ENCODE results near the gene IL17B. TPM values are rescaled to one million over a fixed set of nuclear protein-coding genes. Genes with fewer than 3 reads are reported as not detected.
A peak's percentile ranks its signal among the peaks of the same experiment; 100 is the strongest.

The IL17B gene
- total RNA-seq, 1 experiment from 2014 or later: 0.27 TPM

GRCh38 chr5:149382517-149383220 lies 3.6 kb upstream of the IL17B start:
- in situ Hi-C loops (cut with HindIII; ENCODE audit: low sequenced_read_pairs): no loop called here
- DNase-seq (ENCODE audit: low spot score): no peak

- in situ Hi-C loops (cut with HindIII; ENCODE audit: low sequenced_read_pairs): no loop called here
Observed at GRCh38 chr5:149381986-149382338, 2.9 kb upstream of the IL17B start.

GRCh38 chr5:149381261-149381985 lies 2.3 kb upstream of the IL17B start:
- no peak for DNase-seq (ENCODE audit: low spot score)
- in situ Hi-C loops (cut with HindIII; ENCODE audit: low sequenced_read_pairs): no loop called here

More at GRCh38 chr5:149381986-149382338, 2.9 kb upstream of the IL17B start:
- peak; percentile 42 for DNase-seq (ENCODE audit: low spot score)

GRCh38 chr5:149380466-149381121 lies 1.5 kb upstream of the IL17B start:
- in situ Hi-C loops (cut with HindIII; ENCODE audit: low sequenced_read_pairs): no loop called here
- DNase-seq (ENCODE audit: low spot score): no peak

- in situ Hi-C loops (cut with HindIII; ENCODE audit: low sequenced_read_pairs): no loop called here
Observed at GRCh38 chr5:149379818-149380374, 804 bp upstream of the IL17B start.

GRCh38 chr5:149378241-149378820 lies 761 bp downstream of the IL17B start:
- no peak for DNase-seq (ENCODE audit: low spot score)
- in situ Hi-C loops (cut with HindIII; ENCODE audit: low sequenced_read_pairs): no loop called here

More at GRCh38 chr5:149379818-149380374, 804 bp upstream of the IL17B start:
- DNase-seq (ENCODE audit: low spot score): no peak

GRCh38 chr5:149376711-149377447 lies 2.2 kb downstream of the IL17B start:
- no peak for DNase-seq (ENCODE audit: low spot score)
- in situ Hi-C loops (cut with HindIII; ENCODE audit: low sequenced_read_pairs): no loop called here

GRCh38 chr5:149376104-149376503 lies 3.0 kb downstream of the IL17B start:
- DNase-seq (ENCODE audit: low spot score): no peak

GRCh38 chr5:149375434-149375833 lies 3.7 kb downstream of the IL17B start:
- in situ Hi-C loops (cut with HindIII; ENCODE audit: low sequenced_read_pairs): no loop called here
- no peak for DNase-seq (ENCODE audit: low spot score)

More at GRCh38 chr5:149376104-149376503, 3.0 kb downstream of the IL17B start:
- in situ Hi-C loops (cut with HindIII; ENCODE audit: low sequenced_read_pairs): no loop called here

GRCh38 chr5:149374801-149375200 lies 4.3 kb downstream of the IL17B start:
- in situ Hi-C loops (cut with HindIII; ENCODE audit: low sequenced_read_pairs): no loop called here
- DNase-seq (ENCODE audit: low spot score): no peak

GRCh38 chr5:149374303-149374702 lies 4.8 kb downstream of the IL17B start:
- in situ Hi-C loops (cut with HindIII; ENCODE audit: low sequenced_read_pairs): no loop called here
- no peak for DNase-seq (ENCODE audit: low spot score)

- in situ Hi-C loops (cut with HindIII; ENCODE audit: low sequenced_read_pairs): no loop called here
- no peak for DNase-seq (ENCODE audit: low spot score)
Observed at GRCh38 chr5:149372932-149373331, 6.2 kb downstream of the IL17B start.

- no peak for DNase-seq (ENCODE audit: low spot score)
- in situ Hi-C loops (cut with HindIII; ENCODE audit: low sequenced_read_pairs): no loop called here
Observed at GRCh38 chr5:149372076-149372795, 6.9 kb downstream of the IL17B start.

GRCh38 chr5:149371296-149371962 lies 7.7 kb downstream of the IL17B start:
- DNase-seq (ENCODE audit: low spot score): peak; percentile 55
- in situ Hi-C loops (cut with HindIII; ENCODE audit: low sequenced_read_pairs): no loop called here

- in situ Hi-C loops (cut with HindIII; ENCODE audit: low sequenced_read_pairs): no loop called here
- peak; percentile 28 for DNase-seq (ENCODE audit: low spot score)
Observed at GRCh38 chr5:149370878-149371277, 8.2 kb downstream of the IL17B start.

- no peak for DNase-seq (ENCODE audit: low spot score)
- in situ Hi-C loops (cut with HindIII; ENCODE audit: low sequenced_read_pairs): no loop called here
Observed at GRCh38 chr5:149367972-149368645, 11.0 kb downstream of the IL17B start.

- peak; percentile 67 for DNase-seq (ENCODE audit: low spot score)
- in situ Hi-C loops (cut with HindIII; ENCODE audit: low sequenced_read_pairs): no loop called here
Observed at GRCh38 chr5:149367249-149367971, 11.7 kb downstream of the IL17B start.

Measured in G401 (cell line).